Uterus (tissue), 2 donors: ENCODE measurements around the gene ITGA2B.

Experiments used
- CTCF ChIP-seq, 4 experiments: fragments of 200-600 bp in 2 of 4; fragments of 450-650 bp in 2 of 4; sonication (generic) in 2 of 4; IDR thresholded peaks; one replicate each; pipeline ENCODE4 v1.5.1; 2016 to 2019; ENCODE audit warnings: antibody characterized with exemption in 4 of 4, mild to moderate bottlenecking in 2 of 4, moderate library complexity in 1 of 4
- POLR2A ChIP-seq, 2 donors: fragments of 450-650 bp; IDR thresholded peaks; one replicate each; pipeline ENCODE4 v1.6.1; 2016; ENCODE audit warnings: antibody characterized with exemption in 2 of 2, mild to moderate bottlenecking in 1 of 2, moderate library complexity in 1 of 2

- TF ChIP-seq CTCF (IDR thresholded peaks at IDR 0.05) = no peak
- TF ChIP-seq POLR2A (IDR thresholded peaks at IDR 0.05) = no peak
Measured at GRCh38 chr17:44375196-44376017, 14.0 kb downstream of the ITGA2B start.
